ENCODE data around the gene CFAP410. TPM values are rescaled to one million over a fixed set of nuclear protein-coding genes. Genes with fewer than 3 reads are reported as not detected.

CFAP410 gene
- total RNA-seq, 2 donors from 2014 or later = 48.8 to 51.3 TPM

DNA sequence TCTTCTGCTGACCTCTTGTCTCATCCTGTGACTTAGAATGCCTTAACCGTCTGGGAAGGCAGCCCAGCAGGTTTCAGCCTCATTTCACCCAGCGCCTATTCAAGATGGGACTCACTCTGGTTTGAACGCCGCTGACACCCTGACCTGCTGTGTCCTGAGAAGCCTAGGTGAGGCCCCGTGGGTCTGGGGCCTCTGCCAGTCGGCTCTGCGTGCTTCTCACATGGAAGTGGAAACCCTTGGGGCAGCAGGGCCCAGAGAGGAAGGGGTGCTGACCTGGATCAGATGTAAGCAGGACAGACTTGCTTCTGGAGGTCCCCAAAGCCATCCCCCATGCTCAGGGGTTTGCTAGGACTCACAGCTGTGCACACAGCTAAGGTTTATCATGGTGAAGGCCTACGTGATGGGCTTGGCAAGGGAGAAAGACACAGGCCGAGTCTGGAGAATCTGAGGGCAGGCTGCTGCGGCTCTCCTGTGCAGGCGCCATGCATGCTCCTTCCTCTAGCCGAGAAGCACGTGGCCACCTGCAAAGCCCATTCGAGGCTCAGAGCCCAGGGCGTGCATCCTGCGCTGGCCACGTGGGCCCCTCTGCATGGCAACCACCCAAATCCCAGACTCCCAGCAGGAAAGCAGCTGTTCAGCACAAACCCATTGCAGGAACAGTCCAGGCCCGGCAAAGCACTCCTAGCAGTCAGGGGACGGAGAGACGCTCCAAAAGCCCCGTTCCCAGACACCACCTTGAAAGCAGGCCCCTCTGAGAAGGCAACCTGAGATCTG lies 18.1 kb upstream of the CFAP410 start:
- no peaks in the 10 kb centered on the region for H3K4me1 ChIP-seq (ENCODE audit: control insufficient read depth in 1 of 2, low read depth in 2 of 2)
- no peaks in the 10 kb centered on the region for H3K9me3 ChIP-seq
- TF ChIP-seq, protein P1, sequence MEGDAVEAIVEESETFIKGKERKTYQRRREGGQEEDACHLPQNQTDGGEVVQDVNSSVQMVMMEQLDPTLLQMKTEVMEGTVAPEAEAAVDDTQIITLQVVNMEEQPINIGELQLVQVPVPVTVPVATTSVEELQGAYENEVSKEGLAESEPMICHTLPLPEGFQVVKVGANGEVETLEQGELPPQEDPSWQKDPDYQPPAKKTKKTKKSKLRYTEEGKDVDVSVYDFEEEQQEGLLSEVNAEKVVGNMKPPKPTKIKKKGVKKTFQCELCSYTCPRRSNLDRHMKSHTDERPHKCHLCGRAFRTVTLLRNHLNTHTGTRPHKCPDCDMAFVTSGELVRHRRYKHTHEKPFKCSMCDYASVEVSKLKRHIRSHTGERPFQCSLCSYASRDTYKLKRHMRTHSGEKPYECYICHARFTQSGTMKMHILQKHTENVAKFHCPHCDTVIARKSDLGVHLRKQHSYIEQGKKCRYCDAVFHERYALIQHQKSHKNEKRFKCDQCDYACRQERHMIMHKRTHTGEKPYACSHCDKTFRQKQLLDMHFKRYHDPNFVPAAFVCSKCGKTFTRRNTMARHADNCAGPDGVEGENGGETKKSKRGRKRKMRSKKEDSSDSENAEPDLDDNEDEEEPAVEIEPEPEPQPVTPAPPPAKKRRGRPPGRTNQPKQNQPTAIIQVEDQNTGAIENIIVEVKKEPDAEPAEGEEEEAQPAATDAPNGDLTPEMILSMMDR (IDR thresholded peaks at IDR 0.05) = no peak
- no peak overlapping the region for H3K4me3 ChIP-seq
- no peak overlapping the region for H3K27ac ChIP-seq
- ATAC-seq (ENCODE audit: insufficient number of reproducible peaks, low FRiP score, low read depth) (no peak), DNase-seq (ENCODE audit: low spot score) (no peak)
- H3K27me3 ChIP-seq (replicated peaks; ENCODE audit: insufficient read depth) = no peaks in the 10 kb centered on the region
- no peaks in the 10 kb centered on the region for H3K36me3 ChIP-seq

DNA sequence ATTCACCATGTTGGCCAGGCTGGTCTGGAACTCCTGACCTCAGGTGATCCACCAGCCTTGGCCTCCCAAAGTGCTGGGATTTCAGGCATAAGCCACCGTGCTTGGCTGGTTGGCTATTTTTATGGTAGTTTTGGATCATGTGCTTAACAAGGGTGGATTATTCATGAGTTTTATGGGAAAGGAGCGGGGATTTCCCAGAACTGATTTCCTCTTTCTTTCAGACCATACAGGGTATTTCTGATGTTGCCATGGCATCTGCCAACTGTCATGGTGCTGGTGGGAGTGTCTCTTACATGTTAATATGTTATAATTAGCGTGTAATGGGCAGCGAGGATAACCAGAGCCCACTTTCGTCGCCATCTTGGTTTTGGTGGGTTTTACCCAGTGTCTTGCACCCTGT lies 17.4 kb upstream of the CFAP410 start:
- H3K27ac ChIP-seq = no peak overlapping the region
- no peaks in the 10 kb centered on the region for H3K4me1 ChIP-seq (ENCODE audit: control insufficient read depth in 1 of 2, low read depth in 2 of 2)
- no peaks in the 10 kb centered on the region for H3K36me3 ChIP-seq
- no peak for ATAC-seq (ENCODE audit: insufficient number of reproducible peaks, low FRiP score, low read depth)
- DNase-seq (ENCODE audit: low spot score) = no peak
- TF ChIP-seq, protein P1 (IDR thresholded peaks at IDR 0.05) = no peak
- H3K27me3 ChIP-seq (replicated peaks; ENCODE audit: insufficient read depth) = no peaks in the 10 kb centered on the region
- no peaks in the 10 kb centered on the region for H3K9me3 ChIP-seq
- no peak overlapping the region for H3K4me3 ChIP-seq

DNA sequence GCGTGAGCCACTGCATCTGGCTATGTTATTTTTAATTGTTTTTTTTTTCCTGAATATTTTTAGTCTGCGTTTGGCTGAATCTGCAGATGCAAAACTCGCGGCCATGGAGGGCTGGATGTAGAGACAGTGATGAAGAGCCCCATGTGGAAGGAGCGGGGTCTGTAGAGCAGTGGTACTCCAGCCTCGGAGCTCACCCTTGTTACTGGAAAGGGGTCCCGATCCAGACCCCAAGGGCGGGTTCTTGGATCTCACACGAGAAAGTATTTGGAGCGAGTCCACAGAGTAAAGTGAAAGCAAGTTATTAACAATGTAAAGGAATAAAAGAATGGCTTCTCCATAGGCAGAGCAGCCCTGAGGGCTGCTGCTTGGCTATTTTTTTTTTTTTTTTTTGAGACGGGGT lies 17.0 kb upstream of the CFAP410 start:
- no peaks in the 10 kb centered on the region for H3K9me3 ChIP-seq
- ATAC-seq (ENCODE audit: insufficient number of reproducible peaks, low FRiP score, low read depth) = no peak
- no peak overlapping the region for H3K27ac ChIP-seq
- TF ChIP-seq, protein P1 (IDR thresholded peaks at IDR 0.05) = no peak
- DNase-seq (ENCODE audit: low spot score) = no peak
- no peaks in the 10 kb centered on the region for H3K4me1 ChIP-seq (ENCODE audit: control insufficient read depth in 1 of 2, low read depth in 2 of 2)
- H3K27me3 ChIP-seq (replicated peaks; ENCODE audit: insufficient read depth) = no peaks in the 10 kb centered on the region
- no peaks in the 10 kb centered on the region for H3K36me3 ChIP-seq
- H3K4me3 ChIP-seq = no peak overlapping the region

- no peak overlapping the region for H3K27ac ChIP-seq
- TF ChIP-seq, protein P1 (IDR thresholded peaks at IDR 0.05) = no peak
- no peaks in the 10 kb centered on the region for H3K27me3 ChIP-seq (replicated peaks; ENCODE audit: insufficient read depth)
- no peak overlapping the region for H3K4me3 ChIP-seq
- H3K4me1 ChIP-seq (ENCODE audit: control insufficient read depth in 1 of 2, low read depth in 2 of 2) = no peaks in the 10 kb centered on the region
- H3K36me3 ChIP-seq = no peaks in the 10 kb centered on the region
- DNase-seq (ENCODE audit: low spot score) = no peak
- no peak for ATAC-seq (ENCODE audit: insufficient number of reproducible peaks, low FRiP score, low read depth)
- no peaks in the 10 kb centered on the region for H3K9me3 ChIP-seq
Measured at GRCh38 chr21:44354775-44355771, 15.9 kb upstream of the CFAP410 start.

DNA sequence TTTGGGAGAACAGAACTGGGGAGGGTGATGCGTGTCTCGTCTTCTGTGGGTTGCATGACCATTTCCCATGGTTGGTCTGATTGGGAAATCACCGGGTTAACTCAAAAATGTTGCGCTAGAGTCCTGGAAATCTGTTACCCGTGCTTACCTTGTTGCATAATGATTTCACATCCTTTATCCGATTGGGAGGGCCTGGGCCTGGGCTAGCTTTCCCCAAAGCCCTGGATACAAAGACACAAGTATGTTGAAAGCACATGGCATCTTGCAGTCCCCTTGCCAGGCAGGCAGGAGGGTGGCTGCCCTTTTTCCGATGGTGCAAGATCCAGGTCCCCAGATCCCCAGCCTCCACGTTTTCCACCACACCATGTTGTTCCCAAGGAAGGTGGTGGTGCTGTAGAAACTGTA lies 14.8 kb upstream of the CFAP410 start:
- Histone ChIP-seq H3K36me3 (no peaks in the 10 kb centered on the region), H3K27me3 (replicated peaks; ENCODE audit: insufficient read depth) (no peaks in the 10 kb centered on the region), H3K4me1 (ENCODE audit: control insufficient read depth in 1 of 2, low read depth in 2 of 2) (peaks cover 0 to 4% of the 10 kb centered on the region in 2 donors), H3K4me3 (peak overlapping the region; percentile 57), H3K9me3 (no peaks in the 10 kb centered on the region), H3K27ac (no peak overlapping the region)
- TF ChIP-seq, protein P1 (IDR thresholded peaks at IDR 0.05) = no peak
- DNase-seq (ENCODE audit: low spot score) (no peak), ATAC-seq (ENCODE audit: insufficient number of reproducible peaks, low FRiP score, low read depth) (no peak)
